HepG2 (cell line): ENCODE data around the gene CAB39. TPM values are rescaled to one million over a fixed set of nuclear protein-coding genes. Genes with fewer than 3 reads are reported as not detected.

ENCODE experiments used
- AGO1 ChIP-seq: fragments of 200-400 bp; formaldehyde crosslinking; IDR thresholded peaks from 2 replicates; pipeline ENCODE4 v1.6.1; 2017; ENCODE audit warnings: mild to moderate bottlenecking, low read depth, low read length, moderate library complexity; ENCODE audit not compliant: poor library complexity, severe bottlenecking
- ATF6 ChIP-seq: sonication (generic); formaldehyde crosslinking; conservative IDR thresholded peaks from 2 replicates; pipeline ENCODE4 v1.4.0; 2020; ENCODE audit warnings: missing genetic modification reagents
- ATF7 ChIP-seq, 2 experiments: fragments of 450-650 bp in 1 of 2; sonication (generic) in 1 of 2; formaldehyde crosslinking in 1 of 2; IDR thresholded peaks; 2 replicates each; pipeline versions ENCODE4 v1.4.0 to v1.6.1; 2016 to 2020; ENCODE audit warnings: antibody characterized with exemption in 1 of 2, mild to moderate bottlenecking in 1 of 2, missing genetic modification reagents in 1 of 2
- CTCF ChIP-seq: sonication (generic); formaldehyde crosslinking; IDR thresholded peaks from 2 replicates; pipeline ENCODE4 v1.5.0; 2020; ENCODE audit warnings: mild to moderate bottlenecking, missing genetic modification reagents, moderate library complexity
- DPF2 ChIP-seq: sonication (generic); formaldehyde crosslinking; IDR thresholded peaks from 2 replicates; pipeline ENCODE4 v1.4.0; 2020; ENCODE audit warnings: mild to moderate bottlenecking, low read depth, missing genetic modification reagents, borderline replicate concordance
- FOXM1 ChIP-seq: sonication (generic); formaldehyde crosslinking; IDR thresholded peaks from 2 replicates; pipeline ENCODE4 v1.5.0; 2020; ENCODE audit warnings: missing genetic modification reagents
- GABPB1 ChIP-seq: IDR thresholded peaks from 2 replicates; pipeline ENCODE4 v1.6.1; 2016; ENCODE audit warnings: mild to moderate bottlenecking, missing genetic modification reagents, moderate library complexity, missing compliant biosample characterization
- HNRNPH1 ChIP-seq: fragments of 200-400 bp; formaldehyde crosslinking; optimal IDR thresholded peaks from 2 replicates; pipeline ENCODE3; 2017; ENCODE audit warnings: mild to moderate bottlenecking, low read depth, low read length
- KAT8 ChIP-seq: IDR thresholded peaks from 2 replicates; pipeline ENCODE4 v1.6.1; 2016; ENCODE audit warnings: missing genetic modification reagents, missing compliant biosample characterization
- KLF13 ChIP-seq: sonication (generic); formaldehyde crosslinking; IDR thresholded peaks from 2 replicates; pipeline ENCODE4 v1.4.0; 2020; ENCODE audit warnings: mild to moderate bottlenecking, missing genetic modification reagents
- POLR2AphosphoS2 ChIP-seq: IDR thresholded peaks from 2 replicates; pipeline ENCODE4 v1.6.1; 2011; ENCODE audit warnings: low read depth, low read length, improper control_type of control experiment
- ZFP41 ChIP-seq: sonication (generic); formaldehyde crosslinking; IDR thresholded peaks from 2 replicates; pipeline ENCODE4 v1.4.0; 2020; ENCODE audit warnings: mild to moderate bottlenecking, missing genetic modification reagents, borderline replicate concordance
- ZNF496 ChIP-seq: sonication (generic); formaldehyde crosslinking; IDR thresholded peaks from 2 replicates; pipeline ENCODE4 v1.8.1; 2023; ENCODE audit warnings: mild to moderate bottlenecking, moderate library complexity, missing genetic modification reagents; ENCODE audit not compliant: insufficient replicate concordance
- ZNF549 ChIP-seq: sonication (generic); formaldehyde crosslinking; IDR thresholded peaks from 2 replicates; pipeline ENCODE4 v1.5.0; 2020; ENCODE audit warnings: missing genetic modification reagents
- ZNF768 ChIP-seq: sonication (generic); formaldehyde crosslinking; IDR thresholded peaks from 2 replicates; pipeline ENCODE4 v1.4.0; 2020; ENCODE audit warnings: missing genetic modification reagents
- ZNF83 ChIP-seq: sonication (generic); formaldehyde crosslinking; IDR thresholded peaks from 2 replicates; pipeline ENCODE4 v1.4.0; 2020; ENCODE audit warnings: missing genetic modification reagents, mild to moderate bottlenecking, borderline replicate concordance
- ZUFSP ChIP-seq: sonication (generic); formaldehyde crosslinking; IDR thresholded peaks from 2 replicates; pipeline ENCODE4 v1.9.0; 2021; ENCODE audit warnings: missing genetic modification reagents, mild to moderate bottlenecking, borderline replicate concordance
- polyA plus RNA-seq, 8 experiments: library from polyadenylated mRNA; depleted of rRNA in 3 of 8; stranded (reverse) in 7 of 8; unstranded in 1 of 8; fragments of >200 nt; fragmentation: Illumina TruSeq in 4 of 8; extraction: Trizol in 4 of 8; gene quantifications; 2 replicates each; pipeline versions ENCODE4 v1.2.1 to v1.2.3, GENCODE V29; 2011 to 2016; ENCODE audit warnings: low read depth in 4 of 8, missing spikeins in 1 of 8, mixed read lengths in 1 of 8; ENCODE audit not compliant: insufficient read depth in 1 of 8
- total RNA-seq, 5 experiments: library from RNA; depleted of rRNA; stranded (reverse); fragments of >200 nt; fragmentation: Illumina TruSeq; extraction: Trizol; gene quantifications; 2 replicates each; pipeline ENCODE4 v1.2.3, GENCODE V29; 2016; ENCODE audit warnings: low read depth in 1 of 5
- TF ChIP-seq, protein P1 (sequence below): sonication (generic); formaldehyde crosslinking; IDR thresholded peaks from 2 replicates; pipeline ENCODE4 v1.4.0; 2020; ENCODE audit warnings: missing genetic modification reagents
- TF ChIP-seq, protein P2 (sequence below): sonication (generic); formaldehyde crosslinking; IDR thresholded peaks from 2 replicates; pipeline ENCODE4 v1.5.0; 2020; ENCODE audit warnings: missing genetic modification reagents, mild to moderate bottlenecking, borderline replicate concordance

The CAB39 gene
- total and polyA plus RNA-seq, 2 of the 13 experiments (the other 11 are each of a cell fraction or from before 2014, with no cell fraction given): 19.3 to 45.3 TPM

DNA sequence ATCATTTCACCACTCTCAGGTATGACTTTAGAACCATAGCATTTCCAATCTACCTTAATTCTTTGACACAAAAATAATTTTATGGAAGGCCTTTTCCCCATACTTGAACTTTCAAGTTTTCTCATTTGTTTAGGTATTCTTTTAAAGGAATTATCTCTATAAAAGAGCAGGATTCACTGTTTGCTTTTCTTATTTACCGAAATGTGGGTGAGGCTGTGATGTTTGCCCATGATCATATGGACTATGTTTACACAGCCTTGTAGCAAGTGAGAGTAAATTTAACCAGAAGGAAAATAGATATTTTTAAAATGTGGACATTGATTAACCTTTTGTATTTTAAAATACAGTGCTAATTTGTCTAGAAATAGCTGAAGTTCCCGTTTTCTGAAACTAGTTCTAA, 26.3 kb downstream of the CAB39 start (continued):
- TF ChIP-seq, protein P1, sequence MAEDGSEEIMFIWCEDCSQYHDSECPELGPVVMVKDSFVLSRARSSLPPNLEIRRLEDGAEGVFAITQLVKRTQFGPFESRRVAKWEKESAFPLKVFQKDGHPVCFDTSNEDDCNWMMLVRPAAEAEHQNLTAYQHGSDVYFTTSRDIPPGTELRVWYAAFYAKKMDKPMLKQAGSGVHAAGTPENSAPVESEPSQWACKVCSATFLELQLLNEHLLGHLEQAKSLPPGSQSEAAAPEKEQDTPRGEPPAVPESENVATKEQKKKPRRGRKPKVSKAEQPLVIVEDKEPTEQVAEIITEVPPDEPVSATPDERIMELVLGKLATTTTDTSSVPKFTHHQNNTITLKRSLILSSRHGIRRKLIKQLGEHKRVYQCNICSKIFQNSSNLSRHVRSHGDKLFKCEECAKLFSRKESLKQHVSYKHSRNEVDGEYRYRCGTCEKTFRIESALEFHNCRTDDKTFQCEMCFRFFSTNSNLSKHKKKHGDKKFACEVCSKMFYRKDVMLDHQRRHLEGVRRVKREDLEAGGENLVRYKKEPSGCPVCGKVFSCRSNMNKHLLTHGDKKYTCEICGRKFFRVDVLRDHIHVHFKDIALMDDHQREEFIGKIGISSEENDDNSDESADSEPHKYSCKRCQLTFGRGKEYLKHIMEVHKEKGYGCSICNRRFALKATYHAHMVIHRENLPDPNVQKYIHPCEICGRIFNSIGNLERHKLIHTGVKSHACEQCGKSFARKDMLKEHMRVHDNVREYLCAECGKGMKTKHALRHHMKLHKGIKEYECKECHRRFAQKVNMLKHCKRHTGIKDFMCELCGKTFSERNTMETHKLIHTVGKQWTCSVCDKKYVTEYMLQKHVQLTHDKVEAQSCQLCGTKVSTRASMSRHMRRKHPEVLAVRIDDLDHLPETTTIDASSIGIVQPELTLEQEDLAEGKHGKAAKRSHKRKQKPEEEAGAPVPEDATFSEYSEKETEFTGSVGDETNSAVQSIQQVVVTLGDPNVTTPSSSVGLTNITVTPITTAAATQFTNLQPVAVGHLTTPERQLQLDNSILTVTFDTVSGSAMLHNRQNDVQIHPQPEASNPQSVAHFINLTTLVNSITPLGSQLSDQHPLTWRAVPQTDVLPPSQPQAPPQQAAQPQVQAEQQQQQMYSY (CRISPR knock-in tag): no peak
- TF ChIP-seq, protein P2, sequence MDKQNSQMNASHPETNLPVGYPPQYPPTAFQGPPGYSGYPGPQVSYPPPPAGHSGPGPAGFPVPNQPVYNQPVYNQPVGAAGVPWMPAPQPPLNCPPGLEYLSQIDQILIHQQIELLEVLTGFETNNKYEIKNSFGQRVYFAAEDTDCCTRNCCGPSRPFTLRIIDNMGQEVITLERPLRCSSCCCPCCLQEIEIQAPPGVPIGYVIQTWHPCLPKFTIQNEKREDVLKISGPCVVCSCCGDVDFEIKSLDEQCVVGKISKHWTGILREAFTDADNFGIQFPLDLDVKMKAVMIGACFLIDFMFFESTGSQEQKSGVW: no peak
- TF ChIP-seq ATF6 (CRISPR knock-in tag): no peak
- TF ChIP-seq GABPB1: no peak
- TF ChIP-seq ZUFSP (CRISPR knock-in tag): no peak
- TF ChIP-seq ATF7 (IDR thresholded peaks at IDR 0.05): no peak
- TF ChIP-seq ATF7 (CRISPR knock-in tag; IDR thresholded peaks at IDR 0.05): no peak
- no peak for TF ChIP-seq ZNF496
- TF ChIP-seq DPF2 (CRISPR knock-in tag): peak; percentile 91; the same call in 1 of the 2 replicates
- TF ChIP-seq POLR2AphosphoS2: no peak
- no peak for TF ChIP-seq ZFP41 (CRISPR knock-in tag)
- TF ChIP-seq CTCF (CRISPR knock-in tag): no peak
- TF ChIP-seq HNRNPH1: no peak
- no peak for TF ChIP-seq ZNF549 (CRISPR knock-in tag)
- no peak for TF ChIP-seq FOXM1
- no peak for TF ChIP-seq AGO1
- TF ChIP-seq KAT8 (CRISPR knock-in tag): peak; percentile 40; the same call in 1 of the 2 replicates
- TF ChIP-seq ZNF83: no peak
- TF ChIP-seq KLF13 (CRISPR knock-in tag): no peak
- TF ChIP-seq ZNF768 (CRISPR knock-in tag): no peak
